Neural crest cell (in vitro differentiated cells): ENCODE data around the gene SETDB2. TPM values are rescaled to one million over a fixed set of nuclear protein-coding genes. Genes with fewer than 3 reads are reported as not detected.

ENCODE experiments used
- DNase-seq: peaks from one replicate; pipeline ENCODE4 v3.0.0; 2021; ENCODE audit warnings: low read depth, mixed read lengths, low spot score
- H3K27ac Mint-ChIP-seq: one replicate; pipeline ENCODE4 v1.8.0; 2021; ENCODE audit warnings: mild to moderate bottlenecking, mixed read lengths; ENCODE audit not compliant: unreplicated experiment
- H3K27me3 Mint-ChIP-seq: 2 replicates; pipeline ENCODE4 v1.8.0; 2021; ENCODE audit warnings: low read depth, mild to moderate bottlenecking, mixed read lengths
- H3K36me3 Mint-ChIP-seq: 2 replicates; pipeline ENCODE4 v1.8.0; 2021; ENCODE audit warnings: low read depth, mild to moderate bottlenecking, mixed read lengths
- H3K4me1 Mint-ChIP-seq: 2 replicates; pipeline ENCODE4 v1.8.0; 2021; ENCODE audit warnings: mixed read lengths
- H3K4me3 Mint-ChIP-seq: one replicate; pipeline ENCODE4 v1.8.0; 2021; ENCODE audit warnings: mild to moderate bottlenecking, mixed read lengths
- H3K9me3 Mint-ChIP-seq: 2 replicates; pipeline ENCODE4 v1.8.0; 2021; ENCODE audit warnings: mixed read lengths
- total RNA-seq: library from RNA; stranded (reverse); gene quantifications from 2 replicates; pipeline ENCODE4 v1.2.1, GENCODE V29; 2021
- TF ChIP-seq, protein P1 (sequence below): fragments of 200-600 bp; sonication (generic); conservative IDR thresholded peaks from 2 replicates; pipeline ENCODE4 v1.5.0; 2021; ENCODE audit warnings: antibody characterized with exemption, mild to moderate bottlenecking

SETDB2 gene
- total RNA-seq, 1 donor from 2014 or later, result 7.9 TPM

DNA sequence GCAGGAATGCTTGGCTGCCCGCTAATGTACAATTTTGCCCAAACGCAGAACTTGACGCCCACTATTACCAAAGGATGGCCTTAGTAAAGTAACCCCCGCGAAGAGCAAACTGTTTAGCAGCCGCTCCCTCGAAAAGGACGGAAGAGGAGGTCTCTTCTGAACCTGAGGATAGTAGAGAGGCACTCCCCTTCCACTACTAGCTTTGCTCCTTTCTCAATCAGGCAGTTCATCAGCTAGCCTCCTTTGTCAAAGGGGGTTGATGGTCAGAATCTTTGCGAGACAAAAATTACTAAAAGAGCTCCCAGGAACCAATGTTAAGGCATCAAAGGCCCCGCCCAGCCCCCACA lies 744 bp upstream of the SETDB2 start:
- TF ChIP-seq, protein P1, sequence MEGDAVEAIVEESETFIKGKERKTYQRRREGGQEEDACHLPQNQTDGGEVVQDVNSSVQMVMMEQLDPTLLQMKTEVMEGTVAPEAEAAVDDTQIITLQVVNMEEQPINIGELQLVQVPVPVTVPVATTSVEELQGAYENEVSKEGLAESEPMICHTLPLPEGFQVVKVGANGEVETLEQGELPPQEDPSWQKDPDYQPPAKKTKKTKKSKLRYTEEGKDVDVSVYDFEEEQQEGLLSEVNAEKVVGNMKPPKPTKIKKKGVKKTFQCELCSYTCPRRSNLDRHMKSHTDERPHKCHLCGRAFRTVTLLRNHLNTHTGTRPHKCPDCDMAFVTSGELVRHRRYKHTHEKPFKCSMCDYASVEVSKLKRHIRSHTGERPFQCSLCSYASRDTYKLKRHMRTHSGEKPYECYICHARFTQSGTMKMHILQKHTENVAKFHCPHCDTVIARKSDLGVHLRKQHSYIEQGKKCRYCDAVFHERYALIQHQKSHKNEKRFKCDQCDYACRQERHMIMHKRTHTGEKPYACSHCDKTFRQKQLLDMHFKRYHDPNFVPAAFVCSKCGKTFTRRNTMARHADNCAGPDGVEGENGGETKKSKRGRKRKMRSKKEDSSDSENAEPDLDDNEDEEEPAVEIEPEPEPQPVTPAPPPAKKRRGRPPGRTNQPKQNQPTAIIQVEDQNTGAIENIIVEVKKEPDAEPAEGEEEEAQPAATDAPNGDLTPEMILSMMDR, result no peak
- DNase-seq, result no peak

DNA sequence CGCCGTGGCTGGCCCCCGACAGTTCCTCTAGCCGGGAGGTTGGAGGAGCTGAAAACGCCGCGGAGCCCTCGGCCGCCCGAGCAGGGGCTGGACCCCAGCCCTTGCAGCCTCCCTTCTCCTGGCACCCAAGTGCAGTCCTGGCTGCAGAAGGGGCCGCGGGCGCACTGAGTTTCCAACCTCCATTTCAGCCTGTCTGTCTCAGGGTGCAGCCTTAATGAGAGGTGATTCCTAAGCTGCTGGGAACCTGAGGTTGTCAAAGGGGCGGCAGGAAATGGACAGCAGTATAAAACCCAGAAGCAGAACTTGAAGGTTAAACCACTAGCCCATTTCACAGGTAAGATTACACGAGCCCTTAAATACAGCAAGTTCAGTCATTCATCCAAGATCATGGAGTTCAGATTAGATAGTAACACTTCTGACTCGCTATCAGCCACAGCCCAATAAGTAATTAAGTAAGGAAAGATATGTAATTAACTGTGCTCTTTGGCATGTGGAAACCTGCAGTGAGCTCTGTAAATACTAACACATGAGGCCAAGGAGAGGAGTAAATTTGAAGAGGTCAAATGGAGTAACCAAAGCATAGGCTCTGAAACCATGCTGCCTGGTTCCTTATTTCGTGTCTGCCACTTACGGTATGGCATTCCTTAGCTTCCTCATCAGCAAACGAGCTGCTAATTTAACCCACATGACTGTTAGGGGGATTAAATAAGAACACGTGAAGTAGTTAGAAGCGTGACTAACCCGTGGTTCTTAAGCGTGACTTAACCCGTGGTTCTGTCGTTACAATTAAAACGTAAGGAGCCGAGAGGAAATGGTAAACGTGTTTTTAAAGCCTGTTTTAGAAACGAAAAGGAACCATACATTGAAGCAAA lies 686 bp downstream of the SETDB2 start:
- H3K4me1 Mint-ChIP-seq, result peaks cover 20% of the 10 kb centered on the region
- no peaks in the 10 kb centered on the region for H3K27me3 Mint-ChIP-seq
- H3K4me3 Mint-ChIP-seq, result peak overlapping the region; percentile 97
- no peak for DNase-seq
- no peaks in the 10 kb centered on the region for H3K9me3 Mint-ChIP-seq
- no peak overlapping the region for H3K27ac Mint-ChIP-seq
- TF ChIP-seq, protein P1, result no peak
- no peaks in the 10 kb centered on the region for H3K36me3 Mint-ChIP-seq

More for the DNA sequence above, 744 bp upstream of the SETDB2 start:
- Mint-ChIP-seq H3K4me3 (peak overlapping the region; percentile 97), H3K9me3 (no peaks in the 10 kb centered on the region), H3K27me3 (no peaks in the 10 kb centered on the region), H3K36me3 (no peaks in the 10 kb centered on the region), H3K27ac (peak overlapping the region; percentile 98), H3K4me1 (peaks cover 20% of the 10 kb centered on the region)

DNA sequence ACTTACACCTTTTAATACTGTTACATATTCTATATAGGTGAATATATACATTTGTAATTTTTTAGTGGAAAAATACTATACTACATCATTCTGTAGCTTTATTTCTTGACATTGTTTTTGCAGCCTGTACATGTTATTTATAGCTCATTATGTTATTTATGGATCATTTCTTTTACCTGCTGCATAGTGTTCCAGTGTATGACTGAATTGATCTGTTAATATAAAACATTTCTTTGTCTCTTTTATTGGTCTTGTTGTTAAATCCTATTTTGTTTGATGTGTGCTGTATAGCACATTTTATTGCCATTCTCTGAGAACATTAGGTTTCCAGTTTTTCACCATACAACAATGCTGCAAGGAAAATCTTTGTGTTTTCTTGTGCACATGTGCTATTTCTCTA lies 2.4 kb downstream of the SETDB2 start:
- H3K4me3 Mint-ChIP-seq, result peak overlapping the region; percentile 82
- H3K27ac Mint-ChIP-seq, result no peak overlapping the region
- no peaks in the 10 kb centered on the region for H3K36me3 Mint-ChIP-seq

DNA sequence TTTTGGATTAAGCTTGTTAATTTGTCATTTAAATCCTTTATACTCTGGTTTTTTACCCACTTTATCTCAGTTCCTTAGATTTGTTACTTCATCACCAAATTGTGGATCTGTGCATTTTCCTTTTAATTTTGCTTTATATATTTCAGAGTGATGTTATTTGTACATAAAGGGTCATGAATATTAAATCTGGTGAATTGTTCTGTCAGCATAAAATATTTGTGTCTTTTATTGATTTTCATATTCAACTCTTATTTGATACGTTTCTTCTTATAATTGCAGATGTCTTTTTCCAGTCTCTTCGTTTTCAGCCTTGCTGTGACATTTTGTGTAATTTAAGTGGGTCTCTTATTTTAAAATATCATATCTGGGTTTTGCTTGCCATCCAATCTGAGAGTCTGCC lies 4.7 kb downstream of the SETDB2 start:
- no peak overlapping the region for H3K27ac Mint-ChIP-seq

More for the DNA sequence above, 2.4 kb downstream of the SETDB2 start:
- Mint-ChIP-seq H3K4me1 (peaks cover 20% of the 10 kb centered on the region), H3K27me3 (no peaks in the 10 kb centered on the region), H3K9me3 (no peaks in the 10 kb centered on the region)
- no peak for DNase-seq
- TF ChIP-seq, protein P1, result no peak

DNA sequence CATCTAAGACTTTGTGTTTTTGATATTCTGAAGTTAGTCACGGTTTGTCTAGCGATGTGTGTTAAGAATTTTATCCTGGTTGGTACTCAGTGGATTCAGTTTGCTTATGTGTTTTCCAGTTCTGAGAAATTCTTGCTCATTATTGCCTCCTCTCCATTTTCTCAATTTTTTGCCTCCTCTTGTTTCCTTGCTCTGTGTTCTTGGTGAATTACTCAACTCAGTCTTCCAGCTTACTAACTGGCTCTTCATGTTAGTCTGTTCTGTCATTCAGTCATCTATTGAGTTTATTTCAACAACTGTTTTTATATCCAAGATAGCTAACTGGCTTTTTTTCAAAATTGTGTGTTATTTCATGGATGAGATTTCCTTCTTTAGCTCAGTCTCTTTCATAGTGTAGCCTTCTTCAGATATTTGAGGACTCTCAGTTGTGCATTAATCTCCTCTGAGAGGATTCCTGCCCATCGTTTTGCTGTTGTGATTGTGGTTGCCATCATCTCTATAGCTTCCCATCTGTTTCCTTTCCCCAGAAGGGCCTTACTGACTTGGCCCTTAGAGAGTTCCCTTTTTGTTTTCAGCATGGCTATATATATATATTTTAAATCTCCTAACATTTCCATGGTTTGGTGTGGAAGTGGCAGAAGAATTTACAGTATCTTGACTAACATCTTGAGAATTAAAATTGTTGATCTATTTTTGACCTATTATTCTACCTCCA lies 6.2 kb downstream of the SETDB2 start:
- H3K4me1 Mint-ChIP-seq, result no peaks in the 10 kb centered on the region
- no peak overlapping the region for H3K4me3 Mint-ChIP-seq
- H3K27ac Mint-ChIP-seq, result no peak overlapping the region
- no peak for DNase-seq
- H3K36me3 Mint-ChIP-seq, result no peaks in the 10 kb centered on the region
- TF ChIP-seq, protein P1, result no peak
- no peaks in the 10 kb centered on the region for H3K27me3 Mint-ChIP-seq
- no peaks in the 10 kb centered on the region for H3K9me3 Mint-ChIP-seq

More for the DNA sequence above, 4.7 kb downstream of the SETDB2 start:
- no peaks in the 10 kb centered on the region for H3K27me3 Mint-ChIP-seq
- no peak for DNase-seq
- TF ChIP-seq, protein P1, result no peak
- peaks cover 12% of the 10 kb centered on the region for H3K4me1 Mint-ChIP-seq
- no peaks in the 10 kb centered on the region for H3K36me3 Mint-ChIP-seq
- no peak overlapping the region for H3K4me3 Mint-ChIP-seq
- no peaks in the 10 kb centered on the region for H3K9me3 Mint-ChIP-seq
